GM23248 (cell line): ENCODE data around the gene CCL24.

ENCODE experiments used
- EZH2 ChIP-seq: fragments of 200-600 bp; sonication (generic); IDR thresholded peaks from 2 replicates; pipeline ENCODE4 v1.6.1; 2018; ENCODE audit warnings: antibody characterized with exemption, mild to moderate bottlenecking; ENCODE audit not compliant: insufficient read depth, poor library complexity, severe bottlenecking
- EZH2phosphoT487 ChIP-seq: fragments of 200-600 bp; sonication (generic); IDR thresholded peaks from 2 replicates; pipeline ENCODE4 v1.6.1; 2018; ENCODE audit warnings: antibody characterized with exemption, moderate library complexity, mild to moderate bottlenecking, low read depth; ENCODE audit not compliant: insufficient read depth

- no peak for TF ChIP-seq EZH2
- no peak for TF ChIP-seq EZH2phosphoT487
Measured at GRCh38 chr7:75814407-75814947, 871 bp upstream of the CCL24 start.
